Measurements from ENCODE around the gene LRRC8B.

The LRRC8B gene

DNA sequence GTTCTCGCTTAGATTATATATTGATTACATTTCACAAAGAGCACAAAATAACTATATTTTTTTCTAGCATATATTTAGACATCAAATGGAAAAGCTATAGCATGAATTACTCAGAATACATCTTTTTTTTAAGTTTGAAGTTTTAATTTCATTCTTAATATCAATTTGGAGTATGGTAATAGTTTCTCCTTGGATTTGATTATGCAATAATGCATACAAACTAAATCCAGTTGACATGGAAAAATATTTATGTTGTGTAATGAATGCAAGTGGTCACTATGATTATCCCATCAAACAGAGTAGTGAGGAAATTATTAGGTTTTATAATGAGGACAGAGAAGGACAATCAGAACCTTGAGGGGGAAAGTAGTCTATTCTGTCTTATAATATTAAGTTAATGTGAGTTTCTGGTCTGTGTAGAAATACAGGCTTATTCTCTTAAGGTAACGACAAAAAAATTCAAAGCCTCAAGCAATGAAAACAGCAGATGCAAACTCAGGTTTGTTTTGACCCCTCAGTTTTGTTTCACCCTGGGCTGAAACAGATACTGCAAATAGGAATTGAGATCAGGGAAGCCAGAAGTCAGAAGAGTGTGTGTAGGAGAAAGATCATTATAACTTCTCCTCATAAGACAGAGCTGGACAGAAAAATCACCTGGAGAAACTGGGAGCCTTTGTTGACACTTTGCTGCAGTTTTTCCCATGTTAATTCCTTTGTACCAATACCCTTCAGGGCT is 23.7 kb downstream of the LRRC8B start:
- WGBS, 2 donors (ENCODE audit: extremely low coverage in 2 of 2, insufficient read length in 2 of 2, insufficient replicate concordance in 1 of 2): no CpG with 5 or more reads among the region's 2 CpGs
- no peaks in the 10 kb centered on the region for H3K79me1 ChIP-seq (ENCODE audit: low read depth, low read length)
- H2BK120ac ChIP-seq (ENCODE audit: low read depth, low read length): no peak overlapping the region

DNA sequence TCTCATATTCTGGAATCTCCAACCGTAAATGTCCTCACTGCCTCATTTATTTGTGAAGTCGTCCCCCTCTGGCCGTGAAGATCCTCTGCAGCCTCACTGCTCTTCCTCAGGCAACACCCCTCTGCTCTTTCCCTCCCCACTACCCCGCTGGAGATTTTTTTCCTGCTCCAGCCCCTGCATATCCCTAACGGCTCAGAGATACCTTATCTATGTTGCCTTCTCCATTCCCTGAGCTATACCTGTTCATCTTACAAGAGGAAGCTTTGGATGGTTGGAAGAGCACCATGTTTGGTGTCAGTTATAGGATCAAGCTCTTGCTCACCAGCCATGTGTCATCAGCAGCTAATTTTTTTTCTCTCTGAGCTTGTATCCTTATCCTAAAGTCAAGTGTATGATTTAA is 26.4 kb downstream of the LRRC8B start:
- Histone ChIP-seq H3K36me3 (replicated peaks in 1 of 2; ENCODE audit: control insufficient read depth in 2 of 2, insufficient read depth in 2 of 2, low read length in 2 of 2) (no peaks in the 10 kb centered on the region), H4K91ac (ENCODE audit: low read depth, low read length, poor library complexity) (no peak overlapping the region), H4K8ac (ENCODE audit: low read depth, low read length) (no peak overlapping the region), H2AFZ (ENCODE audit: low read length) (no peak overlapping the region), H3K4ac (ENCODE audit: low read length) (no peak overlapping the region), H3K23ac (ENCODE audit: low read depth, low read length, poor library complexity) (no peak overlapping the region), H3K27ac (replicated peaks; ENCODE audit: low read length) (no peak overlapping the region), H3K79me1 (ENCODE audit: low read depth, low read length) (no peaks in the 10 kb centered on the region), H3K4me2 (ENCODE audit: insufficient read depth, low read length, poor library complexity, severe bottlenecking) (no peak overlapping the region), H3K9me3 (replicated peaks in 1 of 2; ENCODE audit: control insufficient read depth in 2 of 2, insufficient read depth in 1 of 2, low read depth in 1 of 2, low read length in 2 of 2) (no peaks in the 10 kb centered on the region), H3K9ac (ENCODE audit: low read depth, low read length, poor library complexity) (no peak overlapping the region), H2BK12ac (ENCODE audit: low read length) (no peak overlapping the region), H3K4me3 (ENCODE audit: low read length in 2 of 2) (no peak overlapping the region), H3K4me1 (ENCODE audit: control insufficient read depth in 2 of 2, insufficient read depth in 1 of 2, low read depth in 1 of 2, low read length in 2 of 2) (peaks cover 3 to 4% of the 10 kb centered on the region in 2 donors), H3K14ac (ENCODE audit: low read length) (no peak overlapping the region), H2BK15ac (ENCODE audit: low read length) (no peak overlapping the region), H3K18ac (ENCODE audit: low read length) (no peak overlapping the region), H2AK5ac (ENCODE audit: low read depth, low read length) (no peak overlapping the region), H2BK120ac (ENCODE audit: low read depth, low read length) (no peak overlapping the region), H2BK5ac (ENCODE audit: low read length) (no peak overlapping the region), H3K27me3 (ENCODE audit: control insufficient read depth in 3 of 3, insufficient read depth in 3 of 3, low read depth in 1 of 3, low read length in 3 of 3) (no peaks in the 10 kb centered on the region)
- no peak for DNase-seq (ENCODE audit: low spot score)
- no CpG with 5 or more reads among the region's 5 CpGs for WGBS, 2 donors (ENCODE audit: extremely low coverage in 2 of 2, insufficient read length in 2 of 2, insufficient replicate concordance in 1 of 2)

More for the DNA sequence above, 23.7 kb downstream of the LRRC8B start:
- H3K4ac ChIP-seq (ENCODE audit: low read length): no peak overlapping the region
- no peak for DNase-seq (ENCODE audit: low spot score)
- H2AK5ac ChIP-seq (ENCODE audit: low read depth, low read length): no peak overlapping the region
- H2BK12ac ChIP-seq (ENCODE audit: low read length): no peak overlapping the region
- no peaks in the 10 kb centered on the region for H3K36me3 ChIP-seq (replicated peaks in 1 of 2; ENCODE audit: control insufficient read depth in 2 of 2, insufficient read depth in 2 of 2, low read length in 2 of 2)
- H3K14ac ChIP-seq (ENCODE audit: low read length): no peak overlapping the region
- H3K4me3 ChIP-seq (ENCODE audit: low read length in 2 of 2): no peak overlapping the region
- no peak overlapping the region for H2AFZ ChIP-seq (ENCODE audit: low read length)
- H3K4me1 ChIP-seq (ENCODE audit: control insufficient read depth in 2 of 2, insufficient read depth in 1 of 2, low read depth in 1 of 2, low read length in 2 of 2): peaks cover 0 to 3% of the 10 kb centered on the region in 2 donors
- H3K27ac ChIP-seq (replicated peaks; ENCODE audit: low read length): no peak overlapping the region
- H3K9me3 ChIP-seq (replicated peaks in 1 of 2; ENCODE audit: control insufficient read depth in 2 of 2, insufficient read depth in 1 of 2, low read depth in 1 of 2, low read length in 2 of 2): no peaks in the 10 kb centered on the region
- H3K27me3 ChIP-seq (ENCODE audit: control insufficient read depth in 3 of 3, insufficient read depth in 3 of 3, low read depth in 1 of 3, low read length in 3 of 3): no peaks in the 10 kb centered on the region
- no peak overlapping the region for H3K9ac ChIP-seq (ENCODE audit: low read depth, low read length, poor library complexity)
- no peak overlapping the region for H4K91ac ChIP-seq (ENCODE audit: low read depth, low read length, poor library complexity)
- no peak overlapping the region for H2BK5ac ChIP-seq (ENCODE audit: low read length)
- H3K4me2 ChIP-seq (ENCODE audit: insufficient read depth, low read length, poor library complexity, severe bottlenecking): no peak overlapping the region
- H3K23ac ChIP-seq (ENCODE audit: low read depth, low read length, poor library complexity): no peak overlapping the region
- H4K8ac ChIP-seq (ENCODE audit: low read depth, low read length): no peak overlapping the region
- H3K18ac ChIP-seq (ENCODE audit: low read length): no peak overlapping the region
- no peak overlapping the region for H2BK15ac ChIP-seq (ENCODE audit: low read length)

DNA sequence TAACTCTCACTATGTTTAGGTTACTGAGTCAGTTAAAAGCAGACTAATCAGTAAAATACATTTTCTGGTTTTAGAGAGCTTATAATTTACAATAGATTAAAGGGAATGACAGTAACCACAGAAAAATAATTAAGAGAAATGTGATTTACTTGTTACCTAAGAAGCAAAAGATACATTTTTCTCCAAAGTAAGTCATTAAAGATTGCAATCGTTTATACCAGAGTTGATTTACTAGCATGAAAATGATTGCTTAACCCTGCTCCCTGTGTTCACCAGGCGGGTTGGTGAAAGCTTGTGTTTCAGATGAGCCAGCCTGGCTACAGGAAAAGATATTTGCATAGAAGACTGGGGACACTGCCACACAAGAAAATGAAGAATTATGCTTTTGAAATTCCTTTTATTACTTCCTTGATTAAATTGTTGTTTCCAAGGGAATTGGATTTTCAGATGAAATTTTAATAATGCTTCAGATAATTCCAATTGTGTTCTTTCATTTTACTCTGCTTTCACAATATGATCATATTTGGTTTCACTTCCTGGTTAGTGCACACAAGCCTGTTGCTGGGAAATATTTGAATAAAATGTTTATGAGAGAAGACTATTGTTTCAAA is 27.9 kb downstream of the LRRC8B start:
- H4K91ac ChIP-seq (ENCODE audit: low read depth, low read length, poor library complexity): no peak overlapping the region
- H3K4me2 ChIP-seq (ENCODE audit: insufficient read depth, low read length, poor library complexity, severe bottlenecking): no peak overlapping the region
- H3K4me1 ChIP-seq (ENCODE audit: control insufficient read depth in 2 of 2, insufficient read depth in 1 of 2, low read depth in 1 of 2, low read length in 2 of 2): peaks cover 3 to 6% of the 10 kb centered on the region in 2 donors
- H4K8ac ChIP-seq (ENCODE audit: low read depth, low read length): no peak overlapping the region
- H3K14ac ChIP-seq (ENCODE audit: low read length): no peak overlapping the region
- no peaks in the 10 kb centered on the region for H3K27me3 ChIP-seq (ENCODE audit: control insufficient read depth in 3 of 3, insufficient read depth in 3 of 3, low read depth in 1 of 3, low read length in 3 of 3)
- H2BK5ac ChIP-seq (ENCODE audit: low read length): no peak overlapping the region
- H3K9ac ChIP-seq (ENCODE audit: low read depth, low read length, poor library complexity): no peak overlapping the region
- DNase-seq (ENCODE audit: low spot score): no peak
- H3K27ac ChIP-seq (replicated peaks; ENCODE audit: low read length): no peak overlapping the region
- H2BK120ac ChIP-seq (ENCODE audit: low read depth, low read length): no peak overlapping the region
- no peak overlapping the region for H3K4me3 ChIP-seq (ENCODE audit: low read length in 2 of 2)
- H3K79me1 ChIP-seq (ENCODE audit: low read depth, low read length): no peaks in the 10 kb centered on the region
- H2AFZ ChIP-seq (ENCODE audit: low read length): peak overlapping the region; percentile 42
- no peak overlapping the region for H3K18ac ChIP-seq (ENCODE audit: low read length)
- H3K36me3 ChIP-seq (replicated peaks in 1 of 2; ENCODE audit: control insufficient read depth in 2 of 2, insufficient read depth in 2 of 2, low read length in 2 of 2): no peaks in the 10 kb centered on the region
- no peak overlapping the region for H3K4ac ChIP-seq (ENCODE audit: low read length)
- no peaks in the 10 kb centered on the region for H3K9me3 ChIP-seq (replicated peaks in 1 of 2; ENCODE audit: control insufficient read depth in 2 of 2, insufficient read depth in 1 of 2, low read depth in 1 of 2, low read length in 2 of 2)
- H2BK12ac ChIP-seq (ENCODE audit: low read length): no peak overlapping the region
- H2BK15ac ChIP-seq (ENCODE audit: low read length): no peak overlapping the region
- H3K23ac ChIP-seq (ENCODE audit: low read depth, low read length, poor library complexity): no peak overlapping the region
- H2AK5ac ChIP-seq (ENCODE audit: low read depth, low read length): no peak overlapping the region
- no CpG with 5 or more reads among the region's 2 CpGs for WGBS, 2 donors (ENCODE audit: extremely low coverage in 2 of 2, insufficient read length in 2 of 2, insufficient replicate concordance in 1 of 2)

DNA sequence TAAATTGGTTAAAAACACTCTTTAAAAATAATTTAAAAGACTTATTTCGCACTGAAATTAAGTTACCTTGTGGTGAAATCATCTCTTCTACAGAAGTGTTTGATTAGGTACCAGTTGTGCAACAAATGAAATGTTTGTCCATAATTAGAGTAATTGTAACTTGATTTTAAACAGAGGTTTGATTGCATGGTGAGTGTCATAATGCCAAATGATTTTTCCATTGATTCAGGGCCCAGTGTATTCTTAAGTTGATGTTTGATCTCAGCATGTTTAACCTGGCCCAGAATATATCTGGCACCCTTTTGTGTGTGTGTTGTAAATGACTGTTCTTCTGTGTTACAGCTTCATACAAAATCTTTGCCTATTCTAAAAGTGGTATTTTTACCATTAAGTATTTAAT is 28.5 kb downstream of the LRRC8B start:
- Histone ChIP-seq H3K4me2 (ENCODE audit: insufficient read depth, low read length, poor library complexity, severe bottlenecking) (no peak overlapping the region), H2BK15ac (ENCODE audit: low read length) (no peak overlapping the region), H2AFZ (ENCODE audit: low read length) (no peak overlapping the region), H3K79me1 (ENCODE audit: low read depth, low read length) (no peaks in the 10 kb centered on the region), H3K27me3 (ENCODE audit: control insufficient read depth in 3 of 3, insufficient read depth in 3 of 3, low read depth in 1 of 3, low read length in 3 of 3) (no peaks in the 10 kb centered on the region), H3K18ac (ENCODE audit: low read length) (no peak overlapping the region), H3K4me3 (ENCODE audit: low read length in 2 of 2) (no peak overlapping the region), H2BK12ac (ENCODE audit: low read length) (no peak overlapping the region), H3K14ac (ENCODE audit: low read length) (no peak overlapping the region), H2BK5ac (ENCODE audit: low read length) (no peak overlapping the region), H3K4me1 (ENCODE audit: control insufficient read depth in 2 of 2, insufficient read depth in 1 of 2, low read depth in 1 of 2, low read length in 2 of 2) (peaks cover 3 to 6% of the 10 kb centered on the region in 2 donors), H3K36me3 (replicated peaks in 1 of 2; ENCODE audit: control insufficient read depth in 2 of 2, insufficient read depth in 2 of 2, low read length in 2 of 2) (peaks cover 0 to 1% of the 10 kb centered on the region in 2 donors), H4K8ac (ENCODE audit: low read depth, low read length) (no peak overlapping the region), H3K9me3 (replicated peaks in 1 of 2; ENCODE audit: control insufficient read depth in 2 of 2, insufficient read depth in 1 of 2, low read depth in 1 of 2, low read length in 2 of 2) (peaks cover 0 to 3% of the 10 kb centered on the region in 2 donors), H4K91ac (ENCODE audit: low read depth, low read length, poor library complexity) (no peak overlapping the region), H2BK120ac (ENCODE audit: low read depth, low read length) (no peak overlapping the region), H3K9ac (ENCODE audit: low read depth, low read length, poor library complexity) (no peak overlapping the region), H3K23ac (ENCODE audit: low read depth, low read length, poor library complexity) (no peak overlapping the region), H2AK5ac (ENCODE audit: low read depth, low read length) (no peak overlapping the region), H3K27ac (replicated peaks; ENCODE audit: low read length) (no peak overlapping the region), H3K4ac (ENCODE audit: low read length) (no peak overlapping the region)
- WGBS, 2 donors (ENCODE audit: extremely low coverage in 2 of 2, insufficient read length in 2 of 2, insufficient replicate concordance in 1 of 2): no CpG with 5 or more reads among the region's 1 CpG
- DNase-seq (ENCODE audit: low spot score): no peak

All from neuronal stem cell (in vitro differentiated cells).